Brain microvascular endothelial cell (primary cell): ENCODE results near the gene MRPL43.

ENCODE experiments used
- DNase-seq: peaks from one replicate; pipeline ENCODE4 v3.0.0-alpha.2; 2020
- H3K27ac ChIP-seq: fragments of 250-450 bp; sonication (Bioruptor Pico); 2 replicates; pipeline ENCODE4 v1.5.1; 2020; ENCODE audit warnings: mild to moderate bottlenecking, moderate library complexity
- H3K27me3 ChIP-seq: fragments of 250-450 bp; sonication (Bioruptor Pico); replicated peaks from 2 replicates; pipeline ENCODE4 v1.5.1; 2020; ENCODE audit warnings: mild to moderate bottlenecking
- H3K36me3 ChIP-seq: fragments of 250-450 bp; sonication (Bioruptor Pico); replicated peaks from 2 replicates; pipeline ENCODE4 v1.5.1; 2020; ENCODE audit warnings: mild to moderate bottlenecking
- H3K4me3 ChIP-seq: 2 replicates; pipeline ENCODE4 v1.5.1; 2011; ENCODE audit warnings: low read depth, mild to moderate bottlenecking, control low read depth, low read length, moderate library complexity
- CTCF ChIP-seq: IDR thresholded peaks from 2 replicates; pipeline ENCODE4 v1.5.1; 2011; ENCODE audit warnings: low read depth, mild to moderate bottlenecking, moderate library complexity, low read length, control low read depth, inconsistent platforms; ENCODE audit errors: missing control alignments
- in situ Hi-C: cut with HindIII; loops from 2 replicates; pipeline ENCODE4 v1.10.0; 2017; ENCODE audit warnings: low sequenced_read_pairs, low pct_ligation_motif_present

Gene MRPL43

GRCh38 chr10:101015582-101015973 lies 28.3 kb upstream of the MRPL43 start:
- in situ Hi-C loops = no loop called here
- Histone ChIP-seq H3K27ac (peak overlapping the region; percentile 15), H3K4me3 (no peak overlapping the region)

GRCh38 chr10:101014966-101015581 lies 27.8 kb upstream of the MRPL43 start:
- TF ChIP-seq CTCF = no peak
- Histone ChIP-seq H3K36me3 (no peaks in the 10 kb centered on the region), H3K27ac (peak overlapping the region; percentile 27), H3K27me3 (no peaks in the 10 kb centered on the region), H3K4me3 (no peak overlapping the region)
- in situ Hi-C loops = no loop called here
- peak; percentile 94 for DNase-seq

More at GRCh38 chr10:101015582-101015973, 28.3 kb upstream of the MRPL43 start:
- no peak for DNase-seq
- Histone ChIP-seq H3K36me3 (no peaks in the 10 kb centered on the region), H3K27me3 (no peaks in the 10 kb centered on the region)
- TF ChIP-seq CTCF = no peak

GRCh38 chr10:101014230-101014884 lies 27.1 kb upstream of the MRPL43 start:
- Histone ChIP-seq H3K4me3 (no peak overlapping the region), H3K36me3 (no peaks in the 10 kb centered on the region), H3K27ac (no peak overlapping the region), H3K27me3 (no peaks in the 10 kb centered on the region)
- TF ChIP-seq CTCF = peak; percentile 97
- peak; percentile 69 for DNase-seq
- in situ Hi-C loops = no loop called here

GRCh38 chr10:101013365-101013825 lies 26.1 kb upstream of the MRPL43 start:
- H3K4me3 ChIP-seq = no peak overlapping the region
- peak overlapping the region; percentile 3 for H3K27ac ChIP-seq
- H3K27me3 ChIP-seq = no peaks in the 10 kb centered on the region
- in situ Hi-C loops = no loop called here
- TF ChIP-seq CTCF = no peak
- DNase-seq = no peak
- no peaks in the 10 kb centered on the region for H3K36me3 ChIP-seq

GRCh38 chr10:101012525-101013364 lies 25.4 kb upstream of the MRPL43 start:
- Histone ChIP-seq H3K4me3 (no peak overlapping the region), H3K27ac (peak overlapping the region; percentile 3), H3K36me3 (no peaks in the 10 kb centered on the region), H3K27me3 (no peaks in the 10 kb centered on the region)
- TF ChIP-seq CTCF = peak; percentile 78
- DNase-seq = peak; percentile 94
- in situ Hi-C loops = no loop called here
